HG02885 (cell line): ENCODE data around the gene SGSM1.

ENCODE experiments used
- ATAC-seq: cut with Tn5 transposase; IDR thresholded peaks from one replicate; pipeline ENCODE4 v1.9.1; 2021; ENCODE audit warnings: mild to moderate bottlenecking; ENCODE audit not compliant: unreplicated experiment, poor library complexity

The SGSM1 gene

DNA sequence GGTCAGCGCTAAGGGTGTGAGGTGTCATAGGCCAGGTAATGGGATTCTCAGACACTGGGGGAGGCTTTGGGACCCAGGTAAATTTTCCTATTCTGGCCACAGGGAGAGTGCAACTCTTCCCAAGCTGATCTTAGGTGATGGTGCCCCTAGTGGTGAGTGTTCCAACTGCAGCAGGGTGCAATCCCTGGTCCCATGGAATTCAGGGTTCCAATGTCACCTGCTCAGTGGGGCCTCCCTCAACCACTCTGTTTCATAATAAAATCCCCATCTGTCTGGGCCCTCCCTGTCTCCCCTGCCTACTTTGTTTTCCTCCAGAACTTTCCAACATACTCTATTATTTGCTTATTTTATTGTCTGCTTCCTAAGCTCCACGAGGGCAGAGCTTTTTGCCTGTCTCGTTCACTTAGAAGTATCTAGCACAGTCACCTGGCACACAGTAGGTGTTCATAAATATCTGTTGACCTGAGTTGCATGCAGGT lies 2.9 kb upstream of the SGSM1 start:
- ATAC-seq = no peak

DNA sequence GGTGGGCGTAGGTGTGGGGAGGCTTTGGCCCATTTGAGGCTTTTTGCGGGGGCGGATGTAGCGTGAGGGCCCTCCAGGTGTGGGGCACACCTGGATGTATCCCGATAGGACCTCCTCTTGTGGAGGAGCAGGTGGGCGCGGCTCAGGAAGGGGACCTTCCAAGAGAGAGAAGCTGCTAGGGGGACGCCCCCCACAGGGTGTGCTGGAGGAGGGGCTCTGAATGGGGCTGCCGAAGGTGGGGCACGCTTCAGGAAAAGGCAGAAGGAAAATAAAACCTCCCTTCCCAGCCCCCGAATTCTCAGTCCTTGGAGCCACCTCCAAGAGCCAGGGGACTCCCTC lies 621 bp downstream of the SGSM1 start:
- no peak for ATAC-seq

DNA sequence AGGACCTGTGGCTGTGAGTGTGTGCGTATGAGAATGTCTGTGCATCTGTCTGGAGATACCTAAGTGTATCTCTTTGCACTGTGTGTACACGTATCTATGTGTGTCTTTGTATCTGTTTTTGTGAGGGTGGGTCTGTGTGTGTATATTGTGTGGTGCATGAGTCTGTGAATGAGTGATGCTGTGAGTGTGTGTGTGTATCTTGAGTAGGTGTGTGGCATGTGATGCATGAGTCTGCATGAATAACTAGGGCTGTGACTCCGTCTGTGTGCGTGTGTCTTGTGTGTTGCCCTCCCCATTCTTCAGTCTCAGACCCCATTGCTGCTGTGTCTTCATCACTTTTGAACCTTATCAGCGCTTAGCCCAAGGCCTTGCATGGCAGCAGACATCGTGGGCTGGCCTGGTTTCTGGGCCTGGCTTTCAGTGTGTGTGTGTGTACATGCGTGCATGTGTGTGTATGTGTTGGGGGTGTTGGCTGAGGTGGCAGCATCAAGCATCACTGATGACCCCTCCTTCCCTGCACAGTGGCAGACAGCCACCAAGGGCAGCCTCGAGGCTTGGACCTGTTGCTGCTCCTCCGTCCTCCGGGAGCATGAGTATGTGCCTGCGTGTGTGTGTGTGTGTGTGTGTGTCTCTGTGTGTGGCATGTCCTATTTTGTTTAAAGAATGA lies 1.4 kb downstream of the SGSM1 start:
- no peak for ATAC-seq

GRCh38 chr22:24809331-24809730 lies 3.3 kb downstream of the SGSM1 start:
- ATAC-seq = no peak

DNA sequence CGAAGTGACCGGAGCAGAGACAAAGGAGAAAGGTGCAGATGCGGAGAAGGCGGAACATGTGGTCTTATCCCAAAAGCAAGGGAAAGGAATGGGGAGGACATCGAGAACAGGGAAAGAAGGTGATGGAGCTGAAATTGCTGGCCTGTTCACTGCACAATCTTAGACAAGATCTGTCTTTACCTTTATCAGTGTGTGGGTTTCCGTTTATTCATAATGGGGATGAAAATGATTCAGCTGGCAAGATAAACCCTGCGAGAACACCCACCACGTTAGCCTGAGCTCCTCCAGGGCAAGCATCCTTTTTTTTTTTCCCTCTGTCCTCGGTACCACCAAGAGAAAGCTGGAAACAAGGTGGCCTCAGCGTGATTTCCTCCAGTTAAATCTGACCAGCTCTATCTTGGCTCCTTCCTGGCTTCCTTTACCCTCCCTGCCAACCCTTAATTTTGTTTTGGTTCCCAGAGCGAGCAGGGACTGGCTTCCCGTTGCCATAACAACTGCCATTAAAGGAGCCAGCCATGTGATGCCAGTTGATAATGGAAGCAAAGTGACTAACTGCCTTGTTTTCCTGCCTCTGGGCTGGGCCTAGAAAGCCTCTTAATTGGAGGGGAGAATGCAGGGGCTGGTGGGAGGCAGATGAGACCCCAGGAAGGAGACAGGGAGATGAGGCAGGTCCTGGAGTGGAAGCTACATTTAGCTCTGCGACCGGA lies 4.2 kb downstream of the SGSM1 start:
- ATAC-seq = no peak

DNA sequence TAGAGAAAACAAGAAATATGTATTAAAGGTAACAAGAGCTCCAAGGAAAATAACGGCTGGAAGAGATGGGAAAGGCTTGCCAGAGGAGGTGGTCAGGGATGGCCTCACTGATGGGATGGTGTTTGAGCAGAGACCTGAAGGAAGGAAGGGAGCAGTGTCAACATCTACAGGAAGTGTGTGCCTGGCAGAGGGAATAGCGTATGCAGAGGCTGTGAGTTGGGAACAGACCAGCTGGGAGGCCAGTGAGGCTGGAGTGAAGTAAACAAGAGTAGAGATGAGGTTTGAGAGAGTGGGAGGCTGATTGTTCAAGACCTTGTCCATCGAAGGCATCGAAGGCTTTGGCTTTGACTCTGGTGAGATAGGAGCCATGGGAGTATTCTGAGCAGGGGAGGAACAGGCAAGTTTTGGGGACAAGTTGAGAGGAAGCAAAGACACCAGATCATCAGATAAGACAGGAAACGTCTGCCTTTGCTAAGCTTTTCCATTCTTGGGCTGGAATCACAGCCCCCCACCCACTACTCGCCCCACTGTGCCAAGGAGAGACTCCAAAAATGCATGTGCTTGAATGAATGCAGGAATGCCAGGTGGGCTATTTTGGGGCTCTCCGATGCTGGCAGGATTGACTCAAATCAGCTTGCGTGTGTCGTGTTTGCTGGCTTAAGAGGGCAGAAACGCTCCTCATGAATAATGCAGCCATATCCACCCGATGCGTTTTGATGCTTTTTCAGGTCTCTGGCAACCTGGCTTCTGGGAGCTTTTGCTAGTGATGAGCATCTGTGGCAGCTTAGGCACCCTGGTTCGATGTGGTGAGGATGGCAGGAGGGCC lies 7.2 kb downstream of the SGSM1 start:
- no peak for ATAC-seq

DNA sequence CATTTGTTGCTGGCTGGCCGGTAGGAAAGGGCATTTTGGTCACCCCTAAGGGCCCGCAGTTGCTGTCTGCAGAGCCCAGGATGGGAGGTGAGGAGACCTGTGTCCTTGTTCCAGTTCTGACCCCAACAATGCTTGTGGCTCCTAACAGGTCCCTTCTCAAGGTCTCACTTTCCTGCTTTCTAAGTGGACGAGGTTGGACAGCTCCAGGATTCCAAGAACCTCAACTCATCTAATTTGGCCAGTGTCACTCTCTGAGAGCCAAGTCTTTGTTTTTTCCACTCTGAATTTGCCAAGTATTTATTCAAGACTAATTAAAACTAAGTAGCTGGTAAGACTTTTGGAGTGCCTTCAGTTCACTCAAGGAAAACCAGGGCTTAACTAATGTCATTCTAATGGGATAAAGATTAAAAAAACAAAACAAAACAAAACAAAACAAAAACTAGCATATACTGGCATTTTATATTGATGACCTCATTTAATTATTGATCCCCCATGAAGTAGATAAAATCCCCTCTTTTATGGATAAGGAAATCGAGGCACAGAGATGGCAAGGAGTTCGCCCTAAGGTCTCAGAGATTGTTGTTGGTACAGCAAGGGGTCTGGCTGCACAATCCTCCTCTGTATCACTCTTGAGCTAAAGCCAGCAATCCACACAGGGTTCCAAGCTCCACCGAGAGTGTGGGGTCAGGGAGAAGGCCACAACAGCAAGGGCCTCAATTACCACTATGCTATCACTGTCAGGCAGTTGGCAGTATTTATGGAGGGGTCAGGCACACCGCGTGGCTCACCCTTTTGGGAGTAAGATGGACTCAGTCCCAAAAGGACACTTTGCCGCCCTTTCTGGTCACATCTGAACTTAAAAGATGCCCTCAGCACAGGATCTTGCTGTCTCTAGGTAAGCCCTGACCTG lies 8.1 kb downstream of the SGSM1 start:
- ATAC-seq = no peak

- ATAC-seq = no peak
Measured at GRCh38 chr22:24816806-24817205, 10.8 kb downstream of the SGSM1 start.

DNA sequence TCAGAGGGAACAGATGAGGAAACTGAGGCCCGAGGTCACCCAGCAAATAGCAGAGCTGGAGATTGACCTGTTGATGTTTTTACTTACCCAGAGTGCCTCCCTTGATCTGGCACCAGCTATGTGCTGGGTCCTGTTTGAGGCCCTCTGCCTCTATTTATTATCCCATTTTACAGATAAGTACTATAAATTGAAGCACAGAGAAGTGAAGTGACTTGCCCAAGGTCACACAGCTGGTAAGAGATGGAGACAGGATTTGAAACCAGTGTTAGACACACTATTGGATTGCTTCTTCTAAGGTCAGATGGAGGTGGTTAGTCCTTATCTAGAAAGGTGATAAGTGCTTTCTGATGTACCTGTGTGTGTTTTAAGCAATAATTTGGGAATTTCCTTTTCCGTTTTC lies 13.5 kb downstream of the SGSM1 start:
- ATAC-seq = no peak

DNA sequence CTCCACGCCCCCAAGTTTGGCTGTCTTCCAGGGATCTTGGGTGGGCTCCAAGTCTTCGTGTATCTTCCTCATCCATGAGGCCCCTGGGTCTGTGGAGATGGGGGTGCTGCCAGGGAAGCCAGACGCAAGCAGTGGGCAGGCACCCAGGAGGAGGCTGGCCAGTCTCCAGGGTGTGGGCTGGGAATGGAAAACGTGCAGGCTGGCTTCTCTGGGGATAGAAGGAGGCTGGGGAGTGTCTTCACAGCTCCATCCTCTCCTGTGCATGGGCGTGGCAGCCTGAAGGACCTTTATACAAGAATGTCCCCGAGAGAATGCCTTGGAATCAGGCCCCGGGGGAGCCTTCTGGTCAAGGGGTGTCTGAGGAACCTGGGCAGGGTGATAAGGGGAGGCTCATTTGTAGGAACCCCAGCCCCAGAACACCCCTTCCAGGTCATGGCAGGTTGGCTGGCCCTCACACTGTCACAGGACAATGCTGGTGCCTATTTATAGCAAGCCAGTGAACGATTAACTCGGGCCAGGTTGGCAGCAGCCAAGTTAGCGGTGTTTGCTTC lies 14.0 kb downstream of the SGSM1 start:
- ATAC-seq = no peak

GRCh38 chr22:24822471-24822870 lies 16.5 kb downstream of the SGSM1 start:
- ATAC-seq = no peak

GRCh38 chr22:24823787-24824186 lies 17.8 kb downstream of the SGSM1 start:
- ATAC-seq = no peak

- no peak for ATAC-seq
Measured at GRCh38 chr22:24824250-24824649, 18.2 kb downstream of the SGSM1 start.

GRCh38 chr22:24824915-24825314 lies 18.9 kb downstream of the SGSM1 start:
- no peak for ATAC-seq

DNA sequence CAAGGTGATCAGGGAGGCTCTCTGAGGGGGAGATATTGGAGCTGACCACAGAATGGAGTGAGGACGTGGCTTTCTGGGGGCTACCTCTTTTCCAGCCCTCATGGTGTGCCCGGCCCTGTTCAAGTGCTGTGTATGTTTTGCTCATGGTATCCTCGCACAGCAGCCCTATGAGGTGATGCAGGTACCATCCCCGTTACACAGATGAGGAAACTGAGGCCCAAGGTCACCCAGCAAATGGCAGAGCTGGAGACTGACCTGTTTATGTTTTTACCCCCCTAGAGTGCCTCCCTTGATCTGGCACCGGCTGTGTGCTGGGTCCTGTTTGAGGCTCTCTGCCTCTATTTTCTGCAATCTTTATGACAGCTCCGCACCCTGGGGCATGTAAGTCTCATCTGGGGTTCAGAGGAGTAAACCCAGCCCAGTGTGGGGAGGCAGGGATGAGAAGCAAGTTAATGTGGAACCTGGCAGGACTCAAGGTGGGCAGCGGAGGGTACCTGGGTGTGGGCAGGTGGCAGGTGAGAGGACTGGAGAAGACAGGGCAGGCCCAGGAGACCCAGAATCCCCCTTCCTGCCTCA lies 20.8 kb downstream of the SGSM1 start:
- ATAC-seq = no peak

DNA sequence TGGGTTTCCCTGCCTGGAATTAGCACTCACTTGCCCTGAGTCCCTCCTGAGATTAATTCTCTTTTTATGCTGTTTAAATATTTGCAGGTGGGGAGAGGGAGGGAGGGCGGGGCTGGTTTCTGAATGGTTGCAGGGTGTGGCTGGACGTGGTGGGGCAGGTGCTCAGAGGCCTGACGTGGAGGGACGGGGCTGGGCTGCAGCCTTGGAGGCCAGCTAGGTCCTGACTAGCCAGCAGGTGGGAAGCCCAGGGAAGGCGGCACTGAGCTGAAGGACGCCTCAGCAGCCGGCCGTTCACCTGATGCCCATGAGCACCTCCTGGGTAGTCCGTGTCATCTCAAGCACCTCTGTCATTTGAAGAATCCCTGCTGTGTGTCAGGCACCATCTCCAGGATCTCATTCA lies 21.3 kb downstream of the SGSM1 start:
- no peak for ATAC-seq

DNA sequence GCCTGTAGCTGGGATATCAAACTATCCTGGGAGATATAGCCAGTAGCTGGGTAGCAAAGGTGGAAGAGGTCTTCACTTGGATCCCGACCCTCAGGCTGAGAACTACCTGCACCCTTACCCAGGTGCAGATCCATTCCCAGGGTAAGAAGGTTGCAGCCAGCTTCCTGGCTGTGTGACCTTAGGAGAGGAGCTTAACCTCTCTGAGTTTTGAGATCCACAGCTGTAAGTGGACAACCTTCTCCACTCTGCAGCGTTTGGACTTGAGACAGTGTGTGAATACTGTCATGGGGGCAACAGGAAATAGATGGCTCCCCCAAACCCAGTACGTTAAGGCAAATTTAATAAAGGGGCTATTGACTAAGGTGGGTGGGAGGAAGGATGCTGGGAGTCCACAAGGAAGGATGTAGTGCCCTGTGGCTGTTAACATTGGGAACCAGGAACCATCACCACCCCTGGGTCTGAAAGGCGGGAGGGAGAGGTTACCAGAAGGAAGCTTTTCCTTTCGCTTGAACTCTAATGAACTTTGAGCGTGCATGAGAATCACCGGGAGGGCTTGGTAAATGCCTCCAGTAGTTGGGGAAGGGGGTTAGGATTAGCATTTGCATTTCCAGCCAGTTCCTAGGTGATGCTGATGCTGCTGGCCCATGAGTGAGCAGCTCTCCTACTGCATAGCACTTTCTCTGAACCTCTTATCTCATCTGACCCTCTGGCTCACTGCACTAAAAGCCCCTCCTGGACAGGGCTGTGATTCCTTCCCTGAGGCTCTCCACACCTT lies 24.4 kb downstream of the SGSM1 start:
- ATAC-seq = no peak

DNA sequence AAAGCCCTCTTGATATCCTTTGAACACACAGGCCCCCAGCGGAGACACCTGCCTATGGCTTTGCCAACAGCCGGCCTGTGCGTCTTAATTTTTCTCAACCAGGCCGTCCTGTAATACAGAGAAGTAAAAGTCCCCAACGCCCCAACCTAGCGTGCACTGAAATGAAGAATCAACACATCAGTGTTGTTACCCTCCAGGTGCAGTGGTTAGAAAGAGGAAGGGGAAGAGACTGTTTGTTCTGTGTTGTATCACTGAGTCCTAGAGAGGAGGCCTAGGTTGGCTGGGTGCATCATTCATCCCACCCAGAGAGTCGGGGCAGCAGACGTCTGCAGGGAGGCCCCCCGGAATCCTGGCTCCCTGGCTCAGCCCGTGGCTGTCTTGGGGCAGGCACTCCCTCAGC lies 25.7 kb downstream of the SGSM1 start:
- ATAC-seq = no peak
